ENCODE measurements around the gene RAE1.

Gene RAE1

GRCh38 chr20:57351042-57351783 lies at the start of gene RAE1:
Gene RAE1, plus strand, starts transcription at chr20:57351255. Its CDS starts 2,784 bp downstream, at chr20:57354039.
- peak; percentile 84 to 86 for DNase-seq (ENCODE audit: low read depth in 2 of 2)

- no peak for DNase-seq (ENCODE audit: low read depth in 2 of 2)
Measured at GRCh38 chr20:57306747-57307146, 44.3 kb upstream of the RAE1 start.

GRCh38 chr20:57308451-57309271 lies 42.4 kb upstream of the RAE1 start:
- DNase-seq (ENCODE audit: low read depth in 2 of 2): no peak

GRCh38 chr20:57309544-57310115 lies 41.4 kb upstream of the RAE1 start:
- DNase-seq (ENCODE audit: low read depth in 2 of 2): no peak

GRCh38 chr20:57310821-57311514 lies 40.1 kb upstream of the RAE1 start:
- no peak for DNase-seq (ENCODE audit: low read depth in 2 of 2)

GRCh38 chr20:57312138-57312537 lies 38.9 kb upstream of the RAE1 start:
- DNase-seq (ENCODE audit: low read depth in 2 of 2): no peak

- DNase-seq (ENCODE audit: low read depth in 2 of 2): no peak
Measured at GRCh38 chr20:57313230-57313629, 37.8 kb upstream of the RAE1 start.

- no peak for DNase-seq (ENCODE audit: low read depth in 2 of 2)
Measured at GRCh38 chr20:57313951-57314350, 37.1 kb upstream of the RAE1 start.

GRCh38 chr20:57315083-57315975 lies 35.7 kb upstream of the RAE1 start:
- no peak for DNase-seq (ENCODE audit: low read depth in 2 of 2)

GRCh38 chr20:57315976-57316480 lies 35.0 kb upstream of the RAE1 start:
- no peak for DNase-seq (ENCODE audit: low read depth in 2 of 2)

GRCh38 chr20:57316795-57317201 lies 34.3 kb upstream of the RAE1 start:
- no peak for DNase-seq (ENCODE audit: low read depth in 2 of 2)

GRCh38 chr20:57317316-57317788 lies 33.7 kb upstream of the RAE1 start:
- DNase-seq (ENCODE audit: low read depth in 2 of 2): no peak

- DNase-seq (ENCODE audit: low read depth in 2 of 2): no peak
Measured at GRCh38 chr20:57317789-57318371, 33.2 kb upstream of the RAE1 start.

GRCh38 chr20:57319584-57319983 lies 31.5 kb upstream of the RAE1 start:
- no peak for DNase-seq (ENCODE audit: low read depth in 2 of 2)

- no peak for DNase-seq (ENCODE audit: low read depth in 2 of 2)
Measured at GRCh38 chr20:57320358-57320757, 30.7 kb upstream of the RAE1 start.

GRCh38 chr20:57321142-57321541 lies 29.9 kb upstream of the RAE1 start:
- no peak for DNase-seq (ENCODE audit: low read depth in 2 of 2)

GRCh38 chr20:57322476-57322875 lies 28.6 kb upstream of the RAE1 start:
- no peak for DNase-seq (ENCODE audit: low read depth in 2 of 2)

- no peak for DNase-seq (ENCODE audit: low read depth in 2 of 2)
Measured at GRCh38 chr20:57323034-57323433, 28.0 kb upstream of the RAE1 start.

- DNase-seq (ENCODE audit: low read depth in 2 of 2): no peak
Measured at GRCh38 chr20:57325632-57326356, 25.3 kb upstream of the RAE1 start.

Data from stimulated activated CD8-positive, alpha-beta memory T cell treated with anti-CD3 and anti-CD28 coated beads, Interleukin-7, amount 100 ng/mL, for 4 hours (primary cell).